NCI-H345 treated with DMSO at 0.1 percent for 48 hours (cell line): ENCODE data around the gene CUX1.

Experiments
- DNase-seq: peaks from one replicate; lab custom pipeline; 2025; ENCODE audit not compliant: unreplicated experiment; lab: John Stamatoyannopoulos, UW

The CUX1 gene

DNA sequence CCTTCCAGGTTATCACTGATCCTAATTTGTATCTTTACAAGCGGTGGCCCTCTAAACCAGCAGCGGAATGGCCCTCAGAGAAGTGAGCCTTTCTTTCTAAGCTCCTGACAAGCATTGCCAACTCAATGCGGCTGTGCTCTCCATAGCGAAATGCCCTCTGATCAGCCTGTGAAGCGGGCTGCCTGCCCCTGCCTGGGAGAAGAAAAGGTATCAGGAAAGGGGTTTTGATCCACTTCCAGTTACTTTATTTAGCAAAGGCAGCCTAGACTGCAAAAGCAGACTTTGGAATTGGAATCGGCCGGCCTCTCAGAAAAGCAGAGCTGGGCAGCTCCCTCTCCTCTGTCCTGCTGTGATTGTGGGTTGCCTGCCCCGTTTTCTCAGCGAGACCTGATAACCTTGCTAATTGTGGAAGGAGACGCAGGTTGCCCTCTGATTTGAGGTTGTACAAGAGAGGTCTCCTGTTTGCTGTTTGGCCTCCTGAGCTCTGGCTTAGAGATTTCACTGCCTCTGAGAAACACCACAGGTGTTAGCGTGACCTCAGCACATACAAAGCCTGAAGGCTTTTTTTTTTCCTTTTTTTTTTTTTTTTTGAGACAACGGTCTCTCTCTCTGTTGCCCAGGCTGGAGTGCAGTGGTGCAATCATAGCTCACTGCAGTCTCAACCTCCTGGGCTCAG is 415.3 kb downstream of the CUX1 start:
- DNase-seq = no peak

DNA sequence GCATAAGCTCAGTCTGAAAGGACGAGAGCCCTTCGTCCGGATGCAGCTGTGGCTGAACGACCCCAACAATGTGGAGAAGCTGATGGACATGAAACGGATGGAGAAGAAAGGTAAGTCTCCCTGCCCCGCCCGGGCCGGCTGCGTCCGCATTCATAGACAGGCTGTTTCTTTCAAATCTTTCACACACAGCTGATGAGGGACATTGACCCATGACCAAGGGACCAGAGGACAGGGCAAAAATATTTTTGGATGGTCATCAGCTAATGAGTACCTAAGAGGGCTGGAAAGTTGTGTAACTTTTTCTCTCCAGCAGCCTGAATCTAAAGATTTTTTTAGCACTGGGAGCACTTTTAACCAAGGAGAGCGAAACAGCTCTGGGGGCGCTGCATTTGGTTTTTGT is 416.7 kb downstream of the CUX1 start:
- no peak for DNase-seq

DNA sequence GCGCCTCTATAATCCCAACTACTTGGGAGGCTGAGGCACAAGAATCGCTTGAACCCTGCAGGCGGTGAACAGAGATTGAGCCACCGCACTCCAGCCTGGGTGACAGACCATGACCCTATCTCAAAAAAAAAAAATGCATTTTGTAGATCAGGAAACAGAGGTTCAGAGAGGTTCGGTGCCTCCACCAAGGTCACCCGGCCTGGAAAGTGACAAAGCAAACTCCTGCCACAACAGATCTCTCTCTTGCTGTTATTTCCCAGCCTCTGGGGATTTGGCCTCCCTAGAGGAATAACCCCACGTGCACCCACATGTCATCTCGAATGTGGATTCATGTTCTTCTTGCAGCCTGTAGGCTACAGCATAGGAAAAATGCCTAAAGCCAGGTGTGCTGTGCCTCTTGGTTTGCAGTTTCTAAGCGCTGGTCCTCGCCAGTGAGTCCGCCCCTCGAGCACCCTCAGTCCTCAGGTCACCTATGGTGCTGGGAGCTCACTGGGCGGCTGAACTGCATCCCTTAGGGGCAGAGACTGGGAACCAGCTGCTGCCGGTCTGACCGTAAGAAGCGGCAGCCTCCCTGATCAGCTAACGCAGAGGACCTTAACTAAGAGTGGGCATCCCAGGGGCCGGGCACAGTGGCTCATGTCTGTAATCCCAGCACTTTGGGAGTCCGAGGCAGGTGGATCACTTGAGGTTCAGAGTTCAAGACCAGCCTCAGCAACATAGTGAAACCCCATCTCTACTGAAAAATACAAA is 417.6 kb downstream of the CUX1 start:
- DNase-seq = no peak

DNA sequence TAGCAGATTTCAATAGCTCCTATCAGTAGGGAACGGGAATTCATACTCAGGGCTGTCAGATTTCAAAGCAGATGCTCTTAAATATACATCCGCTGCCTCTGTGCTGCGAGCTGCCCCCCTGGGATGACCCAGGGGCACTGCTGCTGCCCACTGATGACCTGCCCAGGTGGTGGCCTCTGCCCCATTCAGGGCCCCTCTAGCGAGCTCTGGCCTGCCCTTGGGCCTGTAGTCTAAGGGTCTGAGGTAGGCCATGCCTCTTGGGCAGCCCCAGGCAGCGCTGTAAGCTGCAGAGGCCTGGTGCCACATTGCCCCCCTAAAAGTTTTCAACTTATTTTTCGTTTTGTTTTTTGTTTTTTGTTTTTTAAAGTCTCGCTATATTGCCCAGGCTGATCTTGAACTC is 418.7 kb downstream of the CUX1 start:
- DNase-seq = no peak

DNA sequence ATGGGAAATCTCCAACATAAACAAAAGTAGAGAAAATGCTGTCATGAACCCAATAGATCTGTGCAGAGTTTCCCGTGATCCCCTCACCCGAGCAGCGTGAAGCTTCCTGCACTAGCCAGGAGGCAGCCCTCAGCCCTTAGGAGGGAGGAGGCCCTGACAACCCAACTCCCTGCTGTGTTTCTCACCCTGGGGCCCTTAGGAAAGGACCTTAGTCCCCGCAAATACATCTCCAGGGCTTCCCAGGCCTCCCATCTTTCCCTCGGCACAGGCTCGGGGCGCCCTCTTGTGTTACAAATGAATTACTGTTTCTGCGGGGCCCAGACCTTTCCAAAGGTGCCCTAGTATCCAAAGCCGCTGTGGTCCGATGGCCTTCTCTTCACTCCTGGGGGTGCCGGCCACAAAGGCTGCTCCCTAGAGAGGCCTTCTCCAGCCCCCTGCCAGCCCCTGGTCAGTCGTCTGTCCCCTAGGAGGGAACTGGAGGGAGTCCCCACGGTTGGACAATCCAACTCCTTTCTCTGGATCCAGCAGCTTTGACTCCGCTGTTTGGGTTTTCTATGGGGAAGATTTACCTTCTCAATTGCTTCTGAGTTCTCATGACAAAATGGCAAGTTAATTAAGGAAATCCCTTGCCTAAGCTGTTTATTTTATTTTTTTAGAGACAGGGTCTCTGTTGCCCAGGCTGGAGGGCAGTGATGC is 419.3 kb downstream of the CUX1 start:
- DNase-seq = peak; percentile 25

DNA sequence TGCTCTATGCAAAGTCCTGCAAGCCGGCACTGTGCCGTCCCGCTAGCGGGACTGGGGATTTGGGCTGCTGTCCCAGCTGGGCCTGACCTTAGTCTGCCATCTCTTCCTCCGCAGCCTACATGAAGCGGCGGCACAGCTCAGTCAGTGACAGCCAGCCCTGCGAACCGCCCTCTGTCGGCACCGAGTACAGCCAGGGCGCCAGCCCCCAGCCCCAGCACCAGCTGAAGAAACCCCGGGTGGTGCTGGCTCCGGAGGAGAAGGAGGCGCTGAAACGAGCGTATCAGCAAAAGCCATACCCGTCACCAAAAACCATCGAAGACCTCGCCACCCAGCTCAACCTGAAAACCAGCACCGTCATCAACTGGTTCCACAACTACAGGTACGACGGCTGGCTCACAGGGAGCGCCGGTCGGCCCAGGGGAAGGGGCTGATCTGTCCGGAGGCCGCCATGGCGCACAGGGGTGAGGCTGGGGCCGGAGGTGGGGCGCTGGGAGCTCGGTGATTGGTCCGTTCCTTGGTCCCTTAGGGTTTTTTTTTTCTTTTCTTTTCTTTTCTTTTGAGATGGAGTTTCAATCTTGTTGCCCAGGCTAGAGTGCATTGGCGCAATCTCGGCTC is 421.9 kb downstream of the CUX1 start:
- no peak for DNase-seq

DNA sequence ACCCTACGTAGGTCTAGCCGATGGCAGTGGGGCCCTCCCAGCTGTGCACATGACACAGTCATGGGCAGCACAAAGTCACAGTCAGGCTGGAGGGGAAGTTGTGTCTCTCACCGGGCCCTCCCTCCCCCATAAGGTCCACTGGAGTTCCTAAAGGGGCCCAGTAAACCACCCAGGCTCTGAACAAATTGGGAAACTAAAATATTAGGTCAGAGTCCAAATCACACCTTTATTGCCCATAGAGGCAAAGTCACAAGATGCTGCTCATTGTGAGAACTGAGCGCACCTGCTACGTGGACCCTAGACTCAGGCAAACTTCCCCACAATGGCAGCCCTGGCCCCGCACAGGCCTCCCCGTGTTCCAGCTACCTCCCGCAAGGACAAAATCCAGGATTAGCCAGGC is 424.0 kb downstream of the CUX1 start:
- DNase-seq = no peak

DNA sequence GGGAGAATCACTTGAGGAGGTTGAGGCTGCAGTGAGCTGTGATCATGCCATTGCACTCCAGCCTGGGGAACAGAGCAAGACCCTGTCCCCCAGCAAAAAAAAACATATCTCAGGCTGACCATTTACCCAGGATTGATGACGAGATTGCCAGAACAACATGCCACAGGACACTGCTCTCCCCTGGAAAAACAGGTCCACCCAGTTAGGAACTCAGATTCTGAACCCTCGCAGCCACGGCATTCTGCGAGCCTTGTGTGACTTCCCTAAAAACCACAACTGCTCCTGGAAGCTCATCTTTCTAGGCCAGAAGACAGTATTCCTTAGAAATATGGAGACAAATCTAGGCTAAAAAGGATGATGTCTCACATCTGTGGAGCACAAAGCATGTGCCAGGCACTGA is 427.2 kb downstream of the CUX1 start:
- DNase-seq = no peak

DNA sequence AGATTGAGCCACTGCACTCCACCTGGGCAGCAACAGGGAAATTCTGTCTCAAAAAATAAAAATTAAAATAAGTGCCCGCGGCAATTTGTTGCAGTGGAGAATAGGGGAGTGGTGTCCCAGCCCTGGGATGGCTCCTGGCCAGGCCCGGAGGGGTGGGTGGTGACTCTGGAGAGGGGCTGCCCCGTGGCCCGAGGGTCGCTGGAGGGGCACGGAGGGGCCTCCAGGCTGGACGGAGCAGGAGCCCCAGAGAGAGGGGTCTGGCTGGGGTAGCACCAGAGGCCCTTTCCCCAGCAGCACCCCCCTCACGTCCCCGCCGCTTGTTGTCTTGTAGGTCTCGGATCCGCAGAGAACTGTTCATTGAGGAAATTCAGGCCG is 430.6 kb downstream of the CUX1 start:
- DNase-seq = no peak

DNA sequence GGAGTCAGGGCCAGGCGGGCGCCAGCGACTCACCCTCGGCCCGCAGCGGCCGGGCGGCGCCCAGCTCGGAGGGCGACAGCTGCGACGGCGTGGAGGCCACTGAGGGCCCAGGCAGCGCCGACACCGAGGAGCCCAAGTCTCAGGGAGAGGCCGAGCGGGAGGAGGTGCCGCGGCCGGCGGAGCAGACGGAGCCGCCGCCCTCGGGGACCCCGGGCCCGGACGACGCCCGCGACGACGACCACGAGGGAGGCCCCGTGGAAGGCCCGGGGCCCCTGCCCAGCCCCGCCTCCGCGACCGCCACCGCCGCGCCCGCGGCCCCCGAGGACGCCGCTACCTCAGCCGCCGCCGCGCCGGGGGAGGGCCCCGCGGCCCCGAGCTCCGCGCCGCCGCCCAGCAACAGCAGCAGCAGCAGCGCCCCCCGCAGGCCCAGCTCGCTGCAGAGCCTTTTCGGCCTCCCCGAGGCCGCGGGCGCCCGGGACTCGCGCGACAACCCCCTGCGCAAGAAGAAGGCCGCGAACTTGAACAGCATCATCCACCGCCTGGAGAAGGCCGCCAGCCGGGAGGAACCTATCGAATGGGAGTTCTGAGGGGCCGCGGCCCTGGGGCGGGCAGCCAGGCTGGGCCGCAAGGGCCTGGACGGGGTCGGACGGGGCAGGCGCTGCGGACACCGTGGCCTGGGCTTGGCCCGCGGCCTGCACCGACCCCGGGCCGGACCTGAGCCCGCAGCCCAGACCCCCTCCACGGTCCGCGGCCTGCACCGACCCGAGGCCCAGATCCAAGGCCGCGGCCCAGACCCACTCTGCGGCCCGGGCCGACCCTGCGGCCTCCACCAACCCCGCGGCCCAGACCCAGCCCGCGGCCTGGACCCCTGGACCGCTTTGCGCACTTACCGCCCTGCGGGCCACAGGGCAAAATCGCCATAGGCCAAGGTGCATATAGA is 431.3 kb downstream of the CUX1 start:
- DNase-seq = no peak

DNA sequence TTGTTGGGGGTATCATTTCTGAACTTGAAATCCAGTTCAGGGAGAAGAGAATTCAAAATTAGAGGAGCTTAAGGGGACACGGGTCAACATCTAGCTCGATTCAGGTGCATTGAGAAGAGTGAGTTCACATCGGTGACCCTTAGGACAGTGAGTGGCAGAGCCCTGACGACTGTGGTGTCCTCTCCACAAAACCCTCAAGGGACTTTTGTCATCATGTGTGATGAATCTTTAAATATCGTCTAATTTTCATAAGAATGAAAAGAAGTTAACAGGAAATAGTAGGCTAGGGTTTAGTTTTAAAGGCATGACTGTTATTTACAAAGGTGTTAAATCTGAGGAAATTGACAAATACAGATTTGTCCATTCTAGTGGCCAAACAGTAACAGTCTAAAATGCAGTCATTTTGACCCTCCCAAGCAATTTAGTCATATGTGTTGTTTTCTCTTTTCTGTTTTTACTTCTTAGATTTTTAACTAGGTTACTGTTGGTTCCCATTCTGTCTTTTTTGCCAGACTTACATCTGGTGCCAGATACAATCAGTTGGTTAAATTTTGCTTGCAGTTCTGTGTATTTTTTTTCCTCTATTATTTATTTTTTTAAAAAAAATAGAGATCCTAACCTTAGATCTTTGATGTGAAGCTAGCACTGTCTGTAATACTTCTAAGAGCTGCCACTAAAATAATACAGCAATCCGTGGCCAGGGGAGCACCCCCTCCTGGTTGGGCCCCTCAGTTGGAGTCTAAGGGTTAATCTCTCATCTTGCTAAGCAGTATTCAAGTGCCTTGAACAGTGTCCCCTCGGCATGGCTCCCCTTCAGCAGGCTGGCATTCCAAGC is 434.3 kb downstream of the CUX1 start:
- DNase-seq = no peak

DNA sequence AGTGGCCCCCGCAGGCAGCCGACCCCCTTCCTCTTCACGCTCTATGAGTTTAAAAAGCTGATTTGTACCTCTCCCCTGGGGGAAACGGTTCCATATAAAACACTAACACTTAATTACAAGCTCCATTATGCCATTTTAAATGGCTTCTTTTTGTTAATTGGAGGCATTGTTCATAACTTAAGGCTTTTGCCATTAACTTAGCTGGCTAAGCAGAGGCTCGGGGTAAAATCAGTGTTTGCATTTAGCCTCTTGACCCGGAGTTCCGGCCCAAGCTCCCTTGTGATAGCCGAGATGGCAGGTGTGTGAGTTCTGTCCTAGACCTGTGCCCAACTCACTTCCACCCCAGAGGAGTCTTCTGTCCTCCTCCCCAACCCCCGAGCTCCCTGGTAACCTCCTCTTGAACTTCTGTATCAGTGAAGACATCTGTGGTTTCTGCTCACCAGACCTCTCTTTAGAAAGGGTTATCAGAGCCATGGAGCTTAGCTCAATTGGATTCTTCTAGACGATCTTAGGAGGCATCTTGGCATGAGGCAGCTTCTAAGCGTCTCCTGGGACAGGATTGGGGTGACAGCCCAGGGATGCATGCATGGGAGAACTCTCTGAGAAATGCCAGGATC is 435.0 kb downstream of the CUX1 start:
- no peak for DNase-seq

DNA sequence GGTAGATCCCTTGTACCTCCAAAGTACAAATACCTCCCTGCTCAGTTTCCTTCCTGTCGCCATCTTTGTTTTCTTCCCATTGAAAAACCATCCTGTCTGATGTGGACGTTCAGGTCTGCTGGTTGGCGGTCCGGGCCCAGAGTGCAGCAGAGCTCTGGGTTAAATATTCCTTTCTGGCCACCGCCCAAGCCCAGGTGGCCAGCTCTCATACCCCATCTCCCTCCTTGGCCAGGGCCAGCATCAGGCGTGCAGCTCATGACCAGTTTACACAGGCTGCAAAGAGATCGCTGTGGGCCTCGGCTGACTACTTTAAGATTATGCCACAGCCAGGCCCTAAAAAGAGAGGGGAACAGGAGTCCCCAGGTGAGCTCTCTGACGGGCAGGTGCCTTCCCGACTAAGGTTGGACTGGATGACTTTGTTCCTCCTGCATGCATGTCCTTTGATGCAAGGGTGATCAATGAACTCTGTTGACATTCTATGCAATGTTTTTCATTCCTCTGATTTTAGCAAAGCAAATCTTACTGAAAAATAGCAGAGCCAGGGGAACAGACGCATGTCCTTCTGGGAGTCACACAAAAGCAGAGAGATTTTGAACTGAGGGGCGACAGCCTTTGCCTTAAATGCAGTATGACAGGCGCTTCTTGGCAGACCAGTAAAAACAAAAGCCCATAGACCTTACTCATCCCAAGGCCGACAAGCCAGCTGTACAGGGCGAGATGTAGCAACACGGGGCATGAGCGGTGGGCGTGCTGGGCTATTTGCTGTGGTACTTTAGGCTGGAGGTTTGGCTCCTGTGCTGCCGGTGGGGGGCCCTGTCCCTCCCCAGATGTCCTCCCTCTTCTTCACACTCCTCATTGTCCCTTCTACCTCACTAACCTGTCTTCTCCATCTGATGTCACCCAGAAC is 435.9 kb downstream of the CUX1 start:
- no peak for DNase-seq

DNA sequence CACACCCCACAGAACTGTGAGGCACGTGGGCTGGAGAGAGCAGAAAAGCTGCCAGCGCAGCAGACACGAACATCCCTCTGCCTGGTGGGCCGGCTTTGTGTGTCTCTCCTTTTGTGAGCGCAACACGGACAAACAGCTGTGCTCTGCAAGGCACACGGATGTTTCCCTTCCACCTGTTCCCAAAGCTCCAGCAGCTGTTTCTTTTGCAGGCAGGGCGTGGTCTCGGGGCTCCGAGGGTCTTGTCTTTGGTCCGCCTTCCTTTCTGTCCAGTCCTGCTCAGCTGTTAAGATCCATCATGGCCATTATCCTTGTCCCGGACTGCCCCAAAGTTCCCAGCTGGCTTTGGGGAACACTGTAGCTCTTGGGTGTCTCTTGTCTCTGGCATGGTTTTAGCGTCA is 436.5 kb downstream of the CUX1 start:
- no peak for DNase-seq

DNA sequence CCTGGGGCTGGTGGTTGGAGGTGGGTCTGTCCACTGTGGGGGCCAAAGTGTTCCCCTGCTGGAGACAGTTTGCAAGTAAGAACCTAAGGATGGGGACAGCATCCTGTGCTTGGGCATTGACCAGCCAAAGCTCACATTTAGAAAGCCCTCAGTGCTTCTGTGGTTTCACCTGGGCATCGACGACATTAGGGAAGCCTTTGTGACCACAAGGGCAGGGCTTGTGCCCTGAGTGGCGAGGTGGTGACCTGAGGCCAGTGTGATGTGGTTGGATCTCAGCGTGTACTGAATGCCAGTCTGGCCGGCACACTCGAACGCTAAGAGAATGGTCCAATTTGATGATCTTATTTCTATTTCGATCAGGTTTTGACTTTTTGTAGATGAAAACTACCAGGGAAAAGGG is 437.1 kb downstream of the CUX1 start:
- DNase-seq = no peak

DNA sequence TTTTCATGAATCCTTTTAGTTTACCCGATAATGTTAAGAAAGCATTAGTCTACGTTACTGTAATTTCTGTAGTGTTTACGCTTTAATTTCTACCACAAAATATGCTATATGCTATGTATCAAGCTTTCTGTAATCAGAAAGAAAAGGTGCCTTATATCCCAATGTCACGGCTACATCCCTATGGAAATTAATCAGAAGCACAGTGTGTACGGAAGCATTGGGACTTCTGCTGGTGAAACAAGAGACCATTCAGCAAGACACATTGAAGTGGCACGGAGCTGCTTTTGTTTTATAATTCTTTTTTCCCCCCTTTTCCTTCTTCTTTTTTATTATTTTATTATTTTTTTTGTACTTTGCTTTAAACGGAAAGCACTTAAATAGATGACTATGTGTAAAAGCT is 438.1 kb downstream of the CUX1 start:
- DNase-seq = no peak

DNA sequence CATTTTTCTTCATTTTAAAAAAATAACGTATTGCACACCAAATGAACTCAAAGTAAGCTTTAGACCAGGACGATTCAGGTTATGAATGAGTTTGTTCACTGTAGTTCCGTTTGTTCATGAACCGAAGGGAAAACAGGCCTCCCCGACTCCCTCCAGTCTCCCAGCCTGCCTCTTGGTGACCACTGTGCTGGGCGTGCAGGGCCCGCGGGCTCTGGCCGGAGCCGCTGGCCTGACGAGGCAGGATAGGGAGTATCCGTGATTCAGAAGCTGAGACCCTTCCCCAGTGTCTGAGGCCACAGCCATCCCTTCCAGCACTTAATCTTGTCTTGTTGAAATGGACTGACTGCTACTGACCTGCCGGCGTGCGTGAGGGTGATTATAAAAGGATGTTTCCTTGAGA is 438.5 kb downstream of the CUX1 start:
- DNase-seq = no peak

DNA sequence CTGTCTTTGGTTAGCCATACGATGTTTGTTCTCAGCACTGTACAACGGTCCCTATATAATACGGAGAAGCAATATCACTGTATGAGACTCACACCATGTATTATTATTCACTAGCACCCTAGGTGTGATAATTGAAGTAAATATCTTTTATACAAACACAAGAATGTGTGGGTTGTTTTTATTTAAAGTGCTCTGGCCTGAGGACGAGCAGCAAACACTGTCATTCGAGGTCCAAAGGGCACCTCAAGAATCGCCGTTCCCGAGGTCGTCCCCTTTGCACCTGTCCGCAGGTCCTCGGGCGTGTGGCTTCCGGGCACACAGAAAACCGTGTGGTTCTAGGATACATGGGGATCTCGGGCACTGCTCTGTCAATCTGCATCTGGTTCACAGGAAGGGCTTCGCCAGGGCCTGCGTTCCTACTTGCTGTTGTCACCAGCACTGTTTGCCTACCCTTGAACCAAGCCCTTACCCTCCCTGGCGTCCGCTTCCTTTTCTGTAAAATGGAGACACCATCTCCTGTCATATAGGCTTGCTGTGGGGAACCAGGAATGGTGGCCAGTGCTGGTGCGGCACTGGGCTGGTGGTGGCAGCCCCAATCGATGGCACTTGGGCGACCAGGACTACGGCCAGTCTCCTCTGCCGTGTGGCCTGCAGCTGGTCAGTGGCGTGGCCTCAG is 440.8 kb downstream of the CUX1 start:
- no peak for DNase-seq
